ENCODE measurements around the gene USH1C. TPM values are rescaled to one million over a fixed set of nuclear protein-coding genes. Genes with fewer than 3 reads are reported as not detected.

The USH1C gene
- total RNA-seq, 1 donor from 2014 or later: 0.24 TPM

DNA sequence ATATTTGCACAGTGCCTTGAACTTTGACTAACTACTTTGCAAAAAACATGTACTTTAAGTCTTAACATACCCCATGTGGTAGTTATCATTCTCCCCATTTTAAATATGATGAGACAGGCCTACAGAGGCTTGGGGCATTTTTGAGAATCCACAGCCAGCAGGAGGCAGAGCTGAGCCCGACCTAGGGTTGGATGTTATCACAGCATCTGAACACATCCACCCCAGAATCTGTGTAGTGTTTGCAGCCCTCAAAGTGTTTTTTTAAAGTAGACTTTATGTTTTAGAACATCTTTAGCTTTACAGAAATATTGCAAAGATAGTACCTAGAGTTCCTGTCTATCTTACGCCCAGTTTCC, 20.4 kb upstream of the USH1C start:
- H3K36me3 Mint-ChIP-seq: no peaks in the 10 kb centered on the region
- H3K4me2 ChIP-seq: no peak overlapping the region
- no peak overlapping the region for H3K9ac ChIP-seq
- no peaks in the 10 kb centered on the region for H3K36me3 ChIP-seq
- H2AFZ ChIP-seq (replicated peaks): no peak overlapping the region
- H3K27ac ChIP-seq: no peak overlapping the region
- no peaks in the 10 kb centered on the region for H3F3A ChIP-seq (ENCODE audit: low read depth)
- H3K27me3 ChIP-seq: no peaks in the 10 kb centered on the region
- H3K4me1 ChIP-seq: no peaks in the 10 kb centered on the region
- H3K4me3 Mint-ChIP-seq: no peak overlapping the region
- H3K27me3 Mint-ChIP-seq (ENCODE audit: insufficient read depth, low read depth): peaks cover 10% of the 10 kb centered on the region
- TF ChIP-seq EZH2phosphoT487 (IDR thresholded peaks at IDR 0.05): no peak
- no peak for TF ChIP-seq EZH2 (IDR thresholded peaks at IDR 0.05)
- TF ChIP-seq, protein P1, sequence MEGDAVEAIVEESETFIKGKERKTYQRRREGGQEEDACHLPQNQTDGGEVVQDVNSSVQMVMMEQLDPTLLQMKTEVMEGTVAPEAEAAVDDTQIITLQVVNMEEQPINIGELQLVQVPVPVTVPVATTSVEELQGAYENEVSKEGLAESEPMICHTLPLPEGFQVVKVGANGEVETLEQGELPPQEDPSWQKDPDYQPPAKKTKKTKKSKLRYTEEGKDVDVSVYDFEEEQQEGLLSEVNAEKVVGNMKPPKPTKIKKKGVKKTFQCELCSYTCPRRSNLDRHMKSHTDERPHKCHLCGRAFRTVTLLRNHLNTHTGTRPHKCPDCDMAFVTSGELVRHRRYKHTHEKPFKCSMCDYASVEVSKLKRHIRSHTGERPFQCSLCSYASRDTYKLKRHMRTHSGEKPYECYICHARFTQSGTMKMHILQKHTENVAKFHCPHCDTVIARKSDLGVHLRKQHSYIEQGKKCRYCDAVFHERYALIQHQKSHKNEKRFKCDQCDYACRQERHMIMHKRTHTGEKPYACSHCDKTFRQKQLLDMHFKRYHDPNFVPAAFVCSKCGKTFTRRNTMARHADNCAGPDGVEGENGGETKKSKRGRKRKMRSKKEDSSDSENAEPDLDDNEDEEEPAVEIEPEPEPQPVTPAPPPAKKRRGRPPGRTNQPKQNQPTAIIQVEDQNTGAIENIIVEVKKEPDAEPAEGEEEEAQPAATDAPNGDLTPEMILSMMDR (IDR thresholded peaks at IDR 0.05): peak; percentile 61
- H3K4me1 Mint-ChIP-seq: no peaks in the 10 kb centered on the region
- H3K9me3 Mint-ChIP-seq: no peaks in the 10 kb centered on the region
- no peaks in the 10 kb centered on the region for H4K20me1 ChIP-seq (ENCODE audit: low read depth)
- no peak overlapping the region for H3K4me3 ChIP-seq
- H3K9me3 ChIP-seq (ENCODE audit: low read depth): no peaks in the 10 kb centered on the region
- H3K27ac Mint-ChIP-seq: no peak overlapping the region
- DNase-seq (ENCODE audit: low spot score): peak; percentile 20
- no peaks in the 10 kb centered on the region for H3K79me2 ChIP-seq (ENCODE audit: low read depth)

DNA sequence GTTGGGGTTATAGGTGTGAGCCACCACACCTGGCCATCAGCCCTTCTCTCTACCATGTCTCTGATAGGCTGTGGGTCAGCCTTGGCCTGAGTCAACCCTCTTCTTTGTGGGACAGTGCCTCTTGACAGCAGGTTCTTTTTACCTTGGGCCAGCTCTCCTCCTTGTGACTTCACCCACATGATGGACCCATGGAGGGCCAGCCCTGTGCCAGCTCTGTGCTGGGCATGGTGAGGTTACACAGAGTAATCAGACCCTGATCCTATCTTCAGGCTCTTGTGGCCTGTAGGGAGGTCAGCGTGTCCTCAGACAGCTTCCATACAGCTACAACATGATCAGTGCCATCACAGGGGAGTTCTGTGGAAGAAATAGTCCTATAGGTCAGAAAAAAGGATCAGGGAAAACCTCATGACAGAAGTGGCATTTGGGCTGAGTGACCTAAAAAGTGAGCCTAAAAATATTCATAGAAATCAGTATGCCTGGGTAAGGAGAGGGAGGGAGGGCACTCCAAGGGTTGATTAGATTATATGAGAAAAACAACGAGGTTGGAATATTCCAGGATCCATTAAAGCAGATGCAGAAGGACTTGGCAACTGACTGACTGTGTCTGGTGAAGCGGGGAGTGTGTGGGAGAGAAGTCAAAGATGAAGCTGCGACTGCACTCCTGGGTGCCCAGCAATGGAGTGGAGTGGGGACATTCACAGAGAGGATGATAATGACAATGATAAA, 19.9 kb upstream of the USH1C start:
- Histone ChIP-seq H3K4me2 (no peak overlapping the region), H3K79me2 (ENCODE audit: low read depth) (no peaks in the 10 kb centered on the region), H3K9me3 (ENCODE audit: low read depth) (no peaks in the 10 kb centered on the region), H3K27ac (no peak overlapping the region), H3K36me3 (no peaks in the 10 kb centered on the region), H4K20me1 (ENCODE audit: low read depth) (no peaks in the 10 kb centered on the region), H3K9ac (no peak overlapping the region), H3K27me3 (no peaks in the 10 kb centered on the region), H2AFZ (replicated peaks) (no peak overlapping the region), H3K4me3 (no peak overlapping the region), H3F3A (ENCODE audit: low read depth) (no peaks in the 10 kb centered on the region), H3K4me1 (no peaks in the 10 kb centered on the region)
- Mint-ChIP-seq H3K9me3 (no peaks in the 10 kb centered on the region), H3K4me3 (no peak overlapping the region), H3K4me1 (no peaks in the 10 kb centered on the region), H3K27me3 (ENCODE audit: insufficient read depth, low read depth) (peaks cover 10% of the 10 kb centered on the region), H3K27ac (no peak overlapping the region), H3K36me3 (no peaks in the 10 kb centered on the region)
- no peak for DNase-seq (ENCODE audit: low spot score)
- TF ChIP-seq EZH2phosphoT487 (IDR thresholded peaks at IDR 0.05): no peak
- no peak for TF ChIP-seq EZH2 (IDR thresholded peaks at IDR 0.05)
- TF ChIP-seq, protein P1 (IDR thresholded peaks at IDR 0.05): no peak

DNA sequence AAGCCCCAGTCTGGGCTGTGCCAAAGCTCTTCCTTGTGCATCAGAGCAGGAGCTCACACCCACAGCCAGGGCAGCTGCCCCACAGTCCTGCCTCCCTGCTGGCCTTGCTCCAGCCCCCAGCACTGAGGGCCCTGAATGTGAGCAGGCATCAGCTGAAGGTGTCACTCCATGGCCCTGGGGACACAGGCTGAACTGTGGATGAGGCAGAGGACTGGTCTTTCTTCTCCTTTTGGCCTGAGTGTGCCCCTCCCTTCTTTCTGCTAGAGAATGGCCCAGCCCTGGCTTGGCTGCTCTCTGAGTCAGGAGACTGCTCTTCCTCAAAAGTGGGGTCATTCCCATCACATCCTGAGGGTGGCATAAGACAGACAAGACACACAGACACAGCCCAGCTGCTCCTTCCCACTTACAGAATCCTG, 19.0 kb upstream of the USH1C start:
- Mint-ChIP-seq H3K27me3 (ENCODE audit: insufficient read depth, low read depth) (peaks cover 8% of the 10 kb centered on the region), H3K9me3 (no peaks in the 10 kb centered on the region), H3K4me3 (no peak overlapping the region), H3K27ac (no peak overlapping the region), H3K4me1 (no peaks in the 10 kb centered on the region), H3K36me3 (no peaks in the 10 kb centered on the region)
- Histone ChIP-seq H2AFZ (replicated peaks) (no peak overlapping the region), H3F3A (ENCODE audit: low read depth) (no peaks in the 10 kb centered on the region), H3K36me3 (no peaks in the 10 kb centered on the region), H3K4me3 (no peak overlapping the region), H3K4me2 (no peak overlapping the region), H3K79me2 (ENCODE audit: low read depth) (no peaks in the 10 kb centered on the region), H4K20me1 (ENCODE audit: low read depth) (no peaks in the 10 kb centered on the region), H3K4me1 (no peaks in the 10 kb centered on the region), H3K27me3 (no peaks in the 10 kb centered on the region), H3K9ac (no peak overlapping the region), H3K9me3 (ENCODE audit: low read depth) (no peaks in the 10 kb centered on the region), H3K27ac (no peak overlapping the region)
- TF ChIP-seq EZH2phosphoT487 (IDR thresholded peaks at IDR 0.05): no peak
- TF ChIP-seq, protein P1 (IDR thresholded peaks at IDR 0.05): peak; percentile 22
- DNase-seq (ENCODE audit: low spot score): peak; percentile 37

Measured in neural progenitor cell (in vitro differentiated cells).